NCI-H460 (cell line): ENCODE results near the gene HLA-DPA1. TPM values are rescaled to one million over a fixed set of nuclear protein-coding genes. Genes with fewer than 3 reads are reported as not detected.
"Not testable (repeated sequence)": the region's sequence is repeated elsewhere in the genome, so short reads cannot be mapped to it uniquely, and the experiment has no call there.

ENCODE experiments used
- DNase-seq: peaks from one replicate; pipeline ENCODE4 v3.0.0-alpha.2; 2016; ENCODE audit warnings: low read depth; ENCODE audit errors: extremely low read depth
- polyA plus RNA-seq: library from polyadenylated mRNA; depleted of rRNA; stranded (reverse); fragments of >200 nt; gene quantifications from 2 replicates; pipeline ENCODE4 v1.2.3, GENCODE V29; 2014; cell fraction: nucleus; rRNA removed
- total RNA-seq: library from RNA; depleted of rRNA; stranded (reverse); fragments of >200 nt; shearing (Covaris generic); gene quantifications from 2 replicates; pipeline ENCODE4 v1.2.3, GENCODE V29; 2014; rRNA removed

HLA-DPA1 gene
- total RNA-seq: not detected in 2 replicates
- polyA plus RNA-seq: not detected in 2 replicates

DNA sequence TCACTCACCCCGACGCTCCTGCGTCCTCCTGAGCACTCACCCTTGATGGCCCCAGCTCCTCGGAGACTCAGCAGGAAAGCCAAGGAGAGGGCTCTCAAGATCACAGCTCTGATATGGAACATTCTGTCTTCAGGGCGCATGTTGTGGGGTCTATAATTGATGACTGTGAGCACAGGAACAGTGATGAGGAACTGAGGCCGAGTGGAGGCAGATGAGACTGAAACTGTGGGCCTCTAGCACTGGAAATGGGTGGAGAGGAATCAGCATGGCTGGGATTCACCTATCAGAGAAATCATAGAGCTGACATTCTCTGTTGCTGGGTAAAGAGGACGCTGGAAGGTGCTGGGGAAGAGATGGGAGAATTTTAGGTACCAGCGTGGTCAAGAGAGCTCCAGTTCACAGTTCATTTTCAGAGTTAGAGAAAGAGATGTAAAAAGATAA, at the start of gene HLA-DPA1:
Gene HLA-DPA1 (minus strand): TSS at position 219 of the 441 bp plus-strand sequence.
- no peak for DNase-seq

DNA sequence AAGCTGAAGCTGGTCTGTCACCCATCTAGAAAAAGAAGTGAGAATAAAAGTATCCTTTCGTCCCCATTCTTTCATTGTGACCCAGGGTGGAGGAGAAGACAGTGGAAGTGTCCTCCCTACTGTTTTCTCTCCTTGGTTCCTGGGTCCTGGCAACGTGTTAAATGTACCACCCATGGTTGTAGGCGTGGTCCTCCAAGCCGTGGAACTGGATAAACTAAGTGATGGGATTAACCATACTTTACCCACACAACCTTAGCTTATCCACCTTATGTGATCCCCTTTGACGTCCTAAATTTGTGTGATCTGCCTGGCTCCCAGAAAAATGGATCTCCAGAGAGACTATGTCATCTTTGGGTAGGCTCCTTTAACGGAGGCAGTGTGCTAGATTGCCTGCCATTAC, 49.7 kb upstream of the HLA-DPA1 start:
- DNase-seq: no peak

DNA sequence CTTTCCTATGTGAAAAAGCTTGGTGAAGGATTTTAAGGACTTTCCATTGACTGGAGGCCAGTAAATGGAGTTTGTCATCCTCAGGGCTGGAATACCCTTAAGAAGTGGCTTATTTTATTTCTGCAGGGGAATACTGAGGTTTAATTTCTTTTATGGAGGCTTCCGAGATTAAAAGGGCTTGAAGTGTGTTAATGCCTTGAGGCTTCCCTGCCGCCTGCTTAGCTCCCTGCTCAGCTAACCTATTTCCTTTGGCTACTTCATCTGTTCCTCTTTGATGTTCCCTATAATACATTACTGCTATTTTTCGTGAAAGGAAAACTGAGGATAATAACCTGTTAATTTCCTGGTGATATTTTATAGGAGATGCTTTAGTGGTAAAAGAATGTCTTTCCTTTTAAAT, 46.6 kb upstream of the HLA-DPA1 start:
- DNase-seq: no peak

DNA sequence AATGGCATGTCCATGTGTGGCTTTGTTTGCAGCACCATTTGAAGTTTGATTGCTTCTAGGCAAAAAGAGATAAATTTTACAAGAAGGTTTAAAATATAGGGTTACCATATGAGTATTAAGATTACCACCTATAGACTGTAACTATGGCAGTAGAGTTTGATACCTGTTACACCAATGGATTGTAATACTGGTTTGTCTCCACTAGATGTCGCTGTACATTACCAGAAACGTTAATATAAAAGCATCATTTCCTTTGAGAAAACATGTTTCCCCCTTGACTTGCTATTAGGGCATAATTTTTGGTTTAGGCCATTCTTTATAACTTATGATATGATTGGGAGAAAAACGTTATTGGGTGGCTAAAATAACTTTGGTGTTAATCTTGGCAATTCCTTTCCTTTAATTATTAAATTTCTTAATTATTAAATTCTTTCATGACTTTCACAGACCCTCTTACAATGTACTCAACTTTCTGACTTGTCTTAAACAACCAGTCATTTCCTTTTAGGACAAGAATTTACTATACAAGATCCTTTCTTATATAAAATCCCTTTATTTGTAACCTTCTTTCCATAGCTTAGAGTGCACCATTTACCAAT, 45.2 kb upstream of the HLA-DPA1 start:
- peak; percentile 43 for DNase-seq

GRCh38 chr6:33117811-33118277, 44.4 kb upstream of the HLA-DPA1 start:
- DNase-seq: no peak

DNA sequence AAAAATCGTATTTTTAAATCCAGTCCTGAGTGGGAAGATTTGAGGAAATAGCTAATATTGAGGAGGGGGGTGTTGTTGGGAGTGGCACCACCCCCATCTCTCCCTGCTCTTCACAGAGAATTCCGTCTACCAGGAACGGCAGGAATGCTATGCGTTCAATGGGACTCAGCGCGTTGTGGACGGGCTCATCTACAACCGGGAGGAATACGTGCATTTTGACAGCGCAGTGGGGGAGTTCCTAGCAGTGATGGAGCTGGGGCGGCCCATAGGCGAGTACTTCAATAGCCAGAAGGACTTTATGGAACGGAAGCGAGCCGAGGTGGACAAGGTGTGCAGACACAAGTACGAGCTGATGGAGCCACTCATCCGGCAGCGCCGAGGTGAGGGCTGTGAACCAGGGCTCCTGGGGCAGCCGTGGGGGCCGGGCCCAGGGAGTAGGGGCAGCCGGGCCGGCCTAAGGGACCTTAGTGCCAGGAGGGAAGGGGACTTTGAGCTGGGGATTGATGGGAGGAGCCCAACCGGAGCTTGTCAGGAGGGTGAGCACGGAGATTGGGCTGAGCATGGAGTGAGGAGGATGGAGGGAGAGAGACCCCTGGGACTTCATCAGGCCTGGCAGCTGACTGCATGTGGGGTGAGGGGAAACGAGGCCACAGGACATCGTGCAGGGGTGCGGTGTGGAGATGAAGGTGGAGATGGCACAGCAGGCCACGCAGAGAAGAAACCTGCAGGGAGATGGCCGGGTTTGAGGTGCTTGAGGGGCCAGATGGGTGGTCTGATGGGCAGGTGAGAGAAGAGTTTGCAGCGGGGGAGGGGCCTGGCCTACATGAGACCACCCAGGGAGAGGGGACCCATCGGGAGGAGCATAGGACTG, 43.6 kb upstream of the HLA-DPA1 start:
- no peak for DNase-seq

DNA sequence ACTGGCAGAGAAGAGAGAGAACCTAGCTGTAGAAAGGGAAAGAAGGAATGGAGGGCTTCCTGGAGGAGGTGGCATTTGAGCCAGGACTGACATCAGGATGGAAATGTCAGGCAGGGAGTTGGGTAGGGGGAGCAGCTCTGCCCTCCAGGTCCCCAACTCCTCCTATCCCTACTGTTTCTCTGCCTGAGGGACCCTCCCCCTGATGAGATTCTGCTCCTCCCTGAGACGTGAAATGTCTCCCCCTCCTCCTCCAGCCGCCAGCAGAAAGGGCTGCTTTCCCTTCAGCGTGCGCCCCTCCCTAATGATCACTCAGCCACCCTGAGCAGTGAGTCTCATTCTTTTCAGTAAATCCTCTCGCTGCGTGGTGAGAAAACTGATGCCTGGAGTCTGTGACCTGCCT, 43.0 kb upstream of the HLA-DPA1 start:
- no peak for DNase-seq

DNA sequence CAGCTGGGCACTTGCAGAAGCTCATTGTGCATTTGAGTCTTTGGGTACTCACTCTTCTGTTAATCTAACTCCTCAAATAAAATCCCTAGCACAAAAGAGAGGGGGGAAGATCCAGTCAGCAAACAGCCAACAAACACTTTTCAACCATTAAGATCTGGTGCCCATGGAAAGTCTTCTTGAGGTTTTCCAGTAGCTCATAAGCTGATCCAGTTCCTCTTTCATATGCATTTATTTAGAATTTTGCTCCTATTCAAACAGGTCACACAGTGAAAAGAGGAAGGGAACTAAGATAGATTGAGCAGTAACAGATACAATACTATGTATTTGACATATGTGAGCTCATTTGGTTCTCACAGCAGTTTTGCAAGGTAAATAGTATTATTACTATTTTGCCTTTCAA, 41.0 kb upstream of the HLA-DPA1 start:
- no peak for DNase-seq

GRCh38 chr6:33113755-33114154, 40.3 kb upstream of the HLA-DPA1 start:
- no peak for DNase-seq

DNA sequence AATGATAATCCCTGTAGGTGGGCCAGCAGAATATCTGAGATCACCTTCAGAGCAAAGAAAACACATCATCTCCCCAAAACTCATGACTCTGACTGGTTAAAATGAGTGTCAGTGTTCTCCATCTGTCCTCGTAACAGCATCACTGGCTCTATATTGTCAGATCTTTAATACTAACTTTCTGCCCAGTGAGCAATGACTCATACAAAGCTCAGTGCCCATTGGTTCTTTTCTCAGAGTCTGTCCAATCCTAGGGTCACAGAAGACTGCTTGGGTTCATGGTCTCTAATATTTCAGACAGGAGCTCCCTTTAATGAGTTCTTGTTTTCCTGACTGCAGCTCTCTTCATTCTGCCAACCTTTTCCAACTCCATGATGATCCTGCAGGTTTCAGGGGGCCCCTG, 38.7 kb upstream of the HLA-DPA1 start:
- peak; percentile 17 for DNase-seq

DNA sequence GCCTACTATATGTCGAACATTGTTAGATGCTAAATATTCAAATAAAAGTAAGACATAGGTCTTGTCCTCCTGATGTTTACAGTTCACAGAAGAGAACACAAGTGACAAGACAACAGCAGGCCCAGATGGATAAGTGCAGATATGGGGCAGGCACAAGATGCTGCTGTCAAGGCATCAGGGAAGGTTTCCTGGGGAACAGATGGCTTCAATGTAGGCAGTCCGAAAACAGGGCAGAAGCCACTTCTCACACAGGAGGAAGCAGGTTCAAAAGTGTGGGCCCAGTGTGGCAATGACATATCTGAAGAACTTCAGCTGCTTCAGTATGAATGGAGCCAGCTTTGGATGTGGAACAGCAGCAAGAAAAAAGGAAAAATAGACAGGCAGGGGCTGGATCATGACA, 34.9 kb upstream of the HLA-DPA1 start:
- DNase-seq: no peak

DNA sequence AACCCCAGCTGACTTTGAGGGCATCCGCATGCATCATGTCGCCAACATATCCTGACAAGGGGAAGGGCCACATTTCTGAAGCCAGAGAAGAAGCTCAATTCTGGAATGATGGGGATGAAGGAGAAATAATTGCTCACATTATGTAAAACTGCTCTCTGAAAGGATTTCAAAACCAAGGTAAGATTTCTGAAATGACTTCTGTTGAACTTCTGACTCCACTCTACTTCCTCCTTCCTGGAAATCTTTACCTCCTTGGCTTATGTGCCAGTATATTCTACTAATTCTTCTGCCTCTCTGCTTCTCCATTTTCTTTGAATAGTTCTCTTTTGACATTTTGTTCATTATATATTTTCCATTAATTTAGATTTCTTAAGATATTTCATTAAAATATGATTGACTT, 34.2 kb upstream of the HLA-DPA1 start:
- DNase-seq: no peak

GRCh38 chr6:33105916-33106871, 32.7 kb upstream of the HLA-DPA1 start:
- no peak for DNase-seq

DNA sequence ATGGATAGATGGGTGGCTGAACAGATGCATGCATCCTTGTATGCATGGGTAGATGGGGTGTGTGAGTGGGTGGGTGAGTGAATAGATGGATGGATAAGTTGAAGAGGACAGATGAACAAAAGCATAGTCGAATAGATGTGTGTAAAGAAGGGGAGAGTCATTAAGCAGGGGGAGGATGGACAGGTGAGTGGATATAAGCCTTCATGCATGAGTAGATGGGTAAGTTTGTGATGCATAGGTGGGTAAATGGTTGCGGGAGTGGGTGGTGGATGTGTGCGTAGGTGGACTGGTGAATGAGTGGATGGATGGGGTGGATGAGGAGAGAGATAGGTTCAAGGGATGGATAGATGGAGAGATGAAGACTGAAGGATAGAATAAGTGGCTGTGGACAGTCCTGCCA, 31.9 kb upstream of the HLA-DPA1 start:
- DNase-seq: no peak

GRCh38 chr6:33104887-33105286, 31.4 kb upstream of the HLA-DPA1 start:
- DNase-seq: no peak

- no peak for DNase-seq
Measured at GRCh38 chr6:33103776-33104175, 30.3 kb upstream of the HLA-DPA1 start.

GRCh38 chr6:33101121-33101737, 27.8 kb upstream of the HLA-DPA1 start:
- not testable (repeated sequence) for DNase-seq

DNA sequence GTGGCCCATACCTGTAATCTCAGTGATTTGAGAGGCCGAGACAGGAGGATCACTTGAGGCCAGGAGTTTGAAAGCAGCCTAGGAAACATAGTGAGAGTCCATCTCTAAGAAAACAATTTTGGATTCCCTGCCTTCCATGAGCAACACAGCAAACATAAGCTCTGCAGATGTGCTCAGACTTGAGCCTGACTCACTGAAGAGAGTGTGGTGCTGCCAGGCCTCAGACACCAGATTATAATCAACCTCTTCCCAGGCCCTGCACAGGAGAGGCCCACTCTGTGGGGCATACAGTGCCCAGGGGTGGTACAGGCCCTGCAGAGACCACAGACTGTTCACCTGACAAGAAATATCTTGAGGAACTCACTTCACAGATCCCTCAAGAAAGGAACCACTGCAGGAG, 22.2 kb upstream of the HLA-DPA1 start:
- no peak for DNase-seq

DNA sequence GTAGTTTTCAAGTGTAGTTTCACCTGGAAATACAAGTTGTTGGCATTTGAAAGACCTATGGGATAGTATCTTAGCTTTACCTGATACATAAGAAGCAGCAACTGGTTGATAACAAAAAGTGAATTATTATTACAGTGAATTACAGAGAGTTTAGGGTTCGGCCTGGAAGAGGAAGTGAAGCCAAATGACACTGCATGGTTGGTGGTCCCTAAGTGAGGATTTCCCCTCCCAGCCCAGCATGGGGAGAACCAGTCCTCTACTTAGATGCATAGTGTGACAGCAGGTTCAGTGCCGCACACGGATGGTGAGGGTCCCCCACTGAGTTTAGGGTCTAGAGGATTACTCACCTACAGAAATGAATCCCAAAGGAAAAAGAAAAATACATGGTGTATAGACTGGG, 20.4 kb upstream of the HLA-DPA1 start:
- no peak for DNase-seq

DNA sequence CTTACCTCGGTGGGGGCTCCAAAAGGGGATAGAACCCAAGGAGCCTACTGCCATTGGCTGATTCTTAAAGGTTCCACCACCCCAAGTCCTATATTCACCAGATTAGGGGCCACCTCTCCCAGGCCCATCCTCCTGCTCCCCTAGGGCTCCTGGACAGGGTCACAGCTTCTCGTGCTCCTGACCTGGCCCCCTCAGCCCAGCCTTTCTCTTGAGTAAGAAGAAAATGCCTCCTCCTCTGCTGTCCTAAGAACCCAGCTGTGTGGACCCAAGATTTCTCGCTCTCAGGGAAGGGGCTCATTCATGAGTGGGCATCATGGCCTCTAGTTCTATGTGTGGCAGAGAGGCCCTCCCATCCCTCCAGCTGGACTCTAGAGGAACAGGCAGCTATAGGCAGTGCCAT, 18.9 kb upstream of the HLA-DPA1 start:
- no peak for DNase-seq
